Vagina (tissue), 2 donors: Measurements from ENCODE around the gene VSIG10. TPM values are rescaled to one million over a fixed set of nuclear protein-coding genes. Genes with fewer than 3 reads are reported as not detected.

Experiments
- DNase-seq, 2 donors: peaks; one replicate each; pipeline ENCODE4 v3.0.0-alpha.2; 2017; ENCODE audit errors: extremely low spot score in 2 of 2
- H3K27ac ChIP-seq: fragments of 200-600 bp; sonication (generic); one replicate; pipeline ENCODE4 v1.5.1; 2019
- H3K27me3 ChIP-seq: fragments of 200-600 bp; sonication (generic); one replicate; pipeline ENCODE4 v1.5.1; 2019
- H3K36me3 ChIP-seq, 2 donors: fragments of 200-600 bp; sonication (generic); one replicate each; pipeline ENCODE4 v1.5.1; 2017 to 2019
- H3K4me1 ChIP-seq: fragments of 200-600 bp; sonication (generic); one replicate; pipeline ENCODE4 v1.5.1; 2019
- H3K4me3 ChIP-seq, 2 donors: fragments of 200-600 bp; sonication (generic); 1 replicate in 1 of 2; 2 replicates in 1 of 2; pipeline ENCODE4 v1.5.1; 2016 to 2019
- H3K9me3 ChIP-seq: fragments of 200-600 bp; sonication (generic); one replicate; pipeline ENCODE4 v1.5.1; 2019
- CTCF ChIP-seq, 3 experiments: fragments of 450-650 bp in 2 of 3; fragments of 200-600 bp in 1 of 3; sonication (generic) in 1 of 3; IDR thresholded peaks; one replicate each; pipeline ENCODE4 v1.5.1; 2017 to 2019; ENCODE audit warnings: antibody characterized with exemption in 3 of 3, mild to moderate bottlenecking in 2 of 3, moderate library complexity in 2 of 3
- POLR2A ChIP-seq, 2 donors: fragments of 450-650 bp; IDR thresholded peaks; one replicate each; pipeline ENCODE4 v1.6.1; 2017; ENCODE audit warnings: antibody characterized with exemption in 2 of 2, mild to moderate bottlenecking in 2 of 2, moderate library complexity in 2 of 2
- POLR2AphosphoS5 ChIP-seq, 2 donors: sonication (generic); formaldehyde crosslinking; IDR thresholded peaks; one replicate each; pipeline ENCODE4 v1.9.0; 2017; ENCODE audit warnings: antibody characterized with exemption in 2 of 2, mild to moderate bottlenecking in 2 of 2, low read depth in 1 of 2; ENCODE audit not compliant: insufficient read depth in 1 of 2
- intact Hi-C: fragments of 100-400 bp; cut with DNase I; formaldehyde crosslinking; loops from one replicate; pipeline ENCODE4 v1.15.1; 2023
- total RNA-seq: library from RNA; depleted of rRNA; stranded (reverse); fragments of >200 nt; gene quantifications from one replicate; pipeline ENCODE4 v1.2.3, GENCODE V29; 2016

Gene VSIG10
- total RNA-seq, 1 donor from 2014 or later: 31.2 TPM

- TF ChIP-seq CTCF (IDR thresholded peaks at IDR 0.05): no peak
- TF ChIP-seq POLR2A (IDR thresholded peaks at IDR 0.05): no peak
- no peak for TF ChIP-seq POLR2AphosphoS5 (IDR thresholded peaks at IDR 0.05; ENCODE audit: insufficient read depth in 1 of 2, low read depth in 1 of 2)
- Histone ChIP-seq H3K4me3 (no peak overlapping the region), H3K36me3 (peaks cover 0 to 10% of the 10 kb centered on the region in 2 donors), H3K4me1 (peaks cover 15% of the 10 kb centered on the region), H3K9me3 (no peaks in the 10 kb centered on the region), H3K27ac (no peak overlapping the region), H3K27me3 (no peaks in the 10 kb centered on the region)
- DNase-seq: no peak
- intact Hi-C loops: no loop called here
Measured at GRCh38 chr12:118020036-118020435, 83.8 kb downstream of the VSIG10 start.

GRCh38 chr12:118017926-118018325 is 85.9 kb downstream of the VSIG10 start:
- intact Hi-C loops: loop anchor here (5.0 kb wide), 1 partner anchor 44 kb away; the partner anchor contains the start of gene WSB2
- H3K36me3 ChIP-seq: peaks cover 0 to 10% of the 10 kb centered on the region in 2 donors
- H3K27me3 ChIP-seq: no peaks in the 10 kb centered on the region
- peaks cover 15% of the 10 kb centered on the region for H3K4me1 ChIP-seq
- H3K4me3 ChIP-seq: no peak overlapping the region
- no peak overlapping the region for H3K27ac ChIP-seq
- DNase-seq: no peak
- TF ChIP-seq CTCF (IDR thresholded peaks at IDR 0.05) (no peak), POLR2A (IDR thresholded peaks at IDR 0.05) (no peak), POLR2AphosphoS5 (IDR thresholded peaks at IDR 0.05; ENCODE audit: insufficient read depth in 1 of 2, low read depth in 1 of 2) (no peak)
- no peaks in the 10 kb centered on the region for H3K9me3 ChIP-seq

GRCh38 chr12:118016424-118017264 is 87.2 kb downstream of the VSIG10 start, which contains the start of gene RFC5:
Gene RFC5 (plus strand): TSS chr12:118016703. CDS start chr12:118016828, 125 bp downstream.
- Histone ChIP-seq H3K4me1 (peaks cover 15% of the 10 kb centered on the region), H3K36me3 (peaks cover 0 to 10% of the 10 kb centered on the region in 2 donors), H3K9me3 (no peaks in the 10 kb centered on the region), H3K4me3 (peak within 1 kb of the TSS; percentile 84 to 97), H3K27me3 (no peaks in the 10 kb centered on the region), H3K27ac (peak within 1 kb of the TSS; percentile 54)
- peak; percentile 94 to 97 for DNase-seq
- peak; percentile 69 to 70 for TF ChIP-seq POLR2AphosphoS5 (IDR thresholded peaks at IDR 0.05; ENCODE audit: insufficient read depth in 1 of 2, low read depth in 1 of 2)
- no peak for TF ChIP-seq CTCF (IDR thresholded peaks at IDR 0.05)
- no peak for TF ChIP-seq POLR2A (IDR thresholded peaks at IDR 0.05)
- intact Hi-C loops: loop anchor here (5.0 kb wide), 1 partner anchor 46 kb away; the partner anchor contains the start of gene WSB2

- DNase-seq: no peak
- Histone ChIP-seq H3K4me3 (peak overlapping the region; percentile 84 to 97), H3K27me3 (no peaks in the 10 kb centered on the region), H3K27ac (no peak overlapping the region), H3K36me3 (peaks cover 0 to 10% of the 10 kb centered on the region in 2 donors), H3K9me3 (no peaks in the 10 kb centered on the region), H3K4me1 (peaks cover 15% of the 10 kb centered on the region)
- TF ChIP-seq POLR2A (IDR thresholded peaks at IDR 0.05) (no peak), CTCF (IDR thresholded peaks at IDR 0.05) (no peak), POLR2AphosphoS5 (IDR thresholded peaks at IDR 0.05; ENCODE audit: insufficient read depth in 1 of 2, low read depth in 1 of 2) (no peak)
- intact Hi-C loops: loop anchor here (5.0 kb wide), 1 partner anchor 46 kb away; the partner anchor contains the start of gene WSB2
Measured at GRCh38 chr12:118015944-118016343, 87.9 kb downstream of the VSIG10 start.
